ENCODE results near the gene RNASE8.
A peak's percentile ranks its signal among the peaks of the same experiment; 100 is the strongest.

DNA sequence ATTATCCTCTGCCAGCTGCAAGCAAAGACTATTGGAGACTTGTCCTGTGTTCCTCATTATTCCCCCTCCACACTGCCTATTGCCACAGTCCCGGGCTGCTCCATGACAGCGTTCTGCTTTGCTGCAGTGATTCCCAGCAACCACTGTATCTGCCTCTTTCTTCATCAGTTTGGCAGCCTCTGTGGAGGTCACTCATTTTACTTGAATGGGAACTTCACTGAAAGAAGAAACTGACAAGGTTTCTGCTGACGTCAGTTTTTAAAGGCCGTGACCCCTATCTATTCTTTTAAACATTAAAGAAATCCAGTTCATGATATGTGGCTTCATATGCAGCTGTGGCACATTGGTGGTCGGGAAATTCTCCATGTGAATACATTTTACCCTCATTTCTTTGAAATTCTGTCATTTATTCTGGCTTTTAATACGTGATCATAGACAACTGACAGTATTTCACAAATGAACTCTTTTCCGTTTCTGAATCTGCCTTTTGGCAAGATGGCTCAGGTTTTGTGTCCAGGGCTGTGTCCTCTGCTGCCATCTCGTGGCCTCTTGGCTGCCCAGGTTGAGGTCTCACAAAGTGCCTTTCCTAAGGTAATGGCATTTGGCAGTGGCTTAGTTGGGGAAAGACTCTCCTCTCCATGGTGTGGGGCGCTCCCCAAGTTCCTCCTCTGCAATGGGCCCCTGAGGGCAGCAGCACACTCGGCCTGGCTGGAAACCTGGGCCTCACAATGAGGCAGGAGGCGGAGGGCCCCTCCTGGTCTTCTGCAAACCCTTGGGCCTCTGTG, 49.1 kb downstream of the RNASE8 start:
- no peak for TF ChIP-seq ZBED1 (IDR thresholded peaks at IDR 0.05; ENCODE audit: borderline replicate concordance)
- TF ChIP-seq EZH2 (IDR thresholded peaks at IDR 0.05; ENCODE audit: borderline replicate concordance, control insufficient read depth, low read depth, low read length) = no peak
- TF ChIP-seq, protein P1, sequence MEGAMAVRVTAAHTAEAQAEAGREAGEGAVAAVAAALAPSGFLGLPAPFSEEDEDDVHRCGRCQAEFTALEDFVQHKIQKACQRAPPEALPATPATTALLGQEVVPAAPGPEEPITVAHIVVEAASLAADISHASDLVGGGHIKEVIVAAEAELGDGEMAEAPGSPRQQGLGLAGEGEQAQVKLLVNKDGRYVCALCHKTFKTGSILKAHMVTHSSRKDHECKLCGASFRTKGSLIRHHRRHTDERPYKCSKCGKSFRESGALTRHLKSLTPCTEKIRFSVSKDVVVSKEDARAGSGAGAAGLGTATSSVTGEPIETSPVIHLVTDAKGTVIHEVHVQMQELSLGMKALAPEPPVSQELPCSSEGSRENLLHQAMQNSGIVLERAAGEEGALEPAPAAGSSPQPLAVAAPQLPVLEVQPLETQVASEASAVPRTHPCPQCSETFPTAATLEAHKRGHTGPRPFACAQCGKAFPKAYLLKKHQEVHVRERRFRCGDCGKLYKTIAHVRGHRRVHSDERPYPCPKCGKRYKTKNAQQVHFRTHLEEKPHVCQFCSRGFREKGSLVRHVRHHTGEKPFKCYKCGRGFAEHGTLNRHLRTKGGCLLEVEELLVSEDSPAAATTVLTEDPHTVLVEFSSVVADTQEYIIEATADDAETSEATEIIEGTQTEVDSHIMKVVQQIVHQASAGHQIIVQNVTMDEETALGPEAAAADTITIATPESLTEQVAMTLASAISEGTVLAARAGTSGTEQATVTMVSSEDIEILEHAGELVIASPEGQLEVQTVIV (IDR thresholded peaks at IDR 0.05; ENCODE audit: borderline replicate concordance, partially characterized antibody) = no peak
- TF ChIP-seq, protein P2, sequence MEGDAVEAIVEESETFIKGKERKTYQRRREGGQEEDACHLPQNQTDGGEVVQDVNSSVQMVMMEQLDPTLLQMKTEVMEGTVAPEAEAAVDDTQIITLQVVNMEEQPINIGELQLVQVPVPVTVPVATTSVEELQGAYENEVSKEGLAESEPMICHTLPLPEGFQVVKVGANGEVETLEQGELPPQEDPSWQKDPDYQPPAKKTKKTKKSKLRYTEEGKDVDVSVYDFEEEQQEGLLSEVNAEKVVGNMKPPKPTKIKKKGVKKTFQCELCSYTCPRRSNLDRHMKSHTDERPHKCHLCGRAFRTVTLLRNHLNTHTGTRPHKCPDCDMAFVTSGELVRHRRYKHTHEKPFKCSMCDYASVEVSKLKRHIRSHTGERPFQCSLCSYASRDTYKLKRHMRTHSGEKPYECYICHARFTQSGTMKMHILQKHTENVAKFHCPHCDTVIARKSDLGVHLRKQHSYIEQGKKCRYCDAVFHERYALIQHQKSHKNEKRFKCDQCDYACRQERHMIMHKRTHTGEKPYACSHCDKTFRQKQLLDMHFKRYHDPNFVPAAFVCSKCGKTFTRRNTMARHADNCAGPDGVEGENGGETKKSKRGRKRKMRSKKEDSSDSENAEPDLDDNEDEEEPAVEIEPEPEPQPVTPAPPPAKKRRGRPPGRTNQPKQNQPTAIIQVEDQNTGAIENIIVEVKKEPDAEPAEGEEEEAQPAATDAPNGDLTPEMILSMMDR (IDR thresholded peaks at IDR 0.05 in 2 of 3, conservative IDR thresholded peaks at IDR 0.05 in 1 of 3; ENCODE audit: control insufficient read depth in 2 of 3, extremely low read depth in 1 of 3, insufficient read depth in 1 of 3, low read depth in 3 of 3, low read length in 3 of 3) = peak; percentile 94 to 97 (median 94)
- TF ChIP-seq SPI1 (IDR thresholded peaks at IDR 0.05; ENCODE audit: borderline replicate concordance, insufficient read depth, low read depth, low read length) = no peak
- peak; percentile 80 for TF ChIP-seq RAD21 (IDR thresholded peaks at IDR 0.05; ENCODE audit: insufficient read depth, low read depth, low read length)
- TF ChIP-seq, protein P3, sequence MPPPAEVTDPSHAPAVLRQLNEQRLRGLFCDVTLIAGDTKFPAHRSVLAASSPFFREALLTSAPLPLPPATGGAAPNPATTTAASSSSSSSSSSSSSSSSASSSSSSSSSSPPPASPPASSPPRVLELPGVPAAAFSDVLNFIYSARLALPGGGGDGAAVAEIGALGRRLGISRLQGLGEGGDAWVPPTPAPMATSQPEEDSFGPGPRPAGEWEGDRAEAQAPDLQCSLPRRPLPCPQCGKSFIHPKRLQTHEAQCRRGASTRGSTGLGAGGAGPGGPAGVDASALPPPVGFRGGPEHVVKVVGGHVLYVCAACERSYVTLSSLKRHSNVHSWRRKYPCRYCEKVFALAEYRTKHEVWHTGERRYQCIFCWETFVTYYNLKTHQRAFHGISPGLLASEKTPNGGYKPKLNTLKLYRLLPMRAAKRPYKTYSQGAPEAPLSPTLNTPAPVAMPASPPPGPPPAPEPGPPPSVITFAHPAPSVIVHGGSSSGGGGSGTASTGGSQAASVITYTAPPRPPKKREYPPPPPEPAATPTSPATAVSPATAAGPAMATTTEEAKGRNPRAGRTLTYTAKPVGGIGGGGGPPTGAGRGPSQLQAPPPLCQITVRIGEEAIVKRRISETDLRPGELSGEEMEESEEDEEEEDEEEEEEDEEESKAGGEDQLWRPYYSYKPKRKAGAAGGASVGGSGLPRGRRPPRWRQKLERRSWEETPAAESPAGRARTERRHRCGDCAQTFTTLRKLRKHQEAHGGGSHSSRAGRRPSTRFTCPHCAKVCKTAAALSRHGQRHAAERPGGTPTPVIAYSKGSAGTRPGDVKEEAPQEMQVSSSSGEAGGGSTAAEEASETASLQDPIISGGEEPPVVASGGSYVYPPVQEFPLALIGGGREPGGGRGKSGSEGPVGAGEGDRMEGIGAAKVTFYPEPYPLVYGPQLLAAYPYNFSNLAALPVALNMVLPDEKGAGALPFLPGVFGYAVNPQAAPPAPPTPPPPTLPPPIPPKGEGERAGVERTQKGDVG (CRISPR knock-in tag; IDR thresholded peaks at IDR 0.05) = no peak

Measured in GM12878 (cell line).